ENCODE results near the gene KCNA2. TPM values are rescaled to one million over a fixed set of nuclear protein-coding genes. Genes with fewer than 3 reads are reported as not detected.

KCNA2 gene
- total and polyA plus RNA-seq, 2 of the 13 experiments (the other 11 are each of a cell fraction or from before 2014, with no cell fraction given), result not detected

DNA sequence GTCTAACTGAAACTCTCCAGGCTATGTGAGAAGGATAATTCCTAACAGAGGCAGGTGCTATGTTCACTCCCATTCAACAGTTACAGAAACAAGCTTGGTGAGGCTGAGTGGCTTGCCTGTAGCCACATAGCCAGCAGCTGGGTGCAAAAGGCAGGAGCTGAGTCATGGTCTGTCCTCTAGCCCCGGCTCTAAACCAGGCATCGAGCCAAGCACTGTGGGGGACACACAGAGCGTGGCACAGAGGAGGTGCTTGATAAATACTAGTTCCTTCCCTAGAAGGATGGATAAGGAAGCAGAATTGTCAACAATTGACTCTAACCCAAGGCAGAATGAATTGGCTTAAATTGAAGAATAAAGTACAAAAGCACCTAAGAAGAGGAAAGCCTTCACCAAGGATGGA lies 10.4 kb upstream of the KCNA2 start (continued):
- TF ChIP-seq FOXC1 (CRISPR knock-in tag; IDR thresholded peaks at IDR 0.05; ENCODE audit: borderline replicate concordance) (no peak), ZNF629 (CRISPR knock-in tag; conservative IDR thresholded peaks at IDR 0.05) (no peak), MATR3 (CRISPR knock-in tag; IDR thresholded peaks at IDR 0.05) (no peak), ZNF543 (CRISPR knock-in tag; IDR thresholded peaks at IDR 0.05) (no peak)
- TF ChIP-seq, protein P1, sequence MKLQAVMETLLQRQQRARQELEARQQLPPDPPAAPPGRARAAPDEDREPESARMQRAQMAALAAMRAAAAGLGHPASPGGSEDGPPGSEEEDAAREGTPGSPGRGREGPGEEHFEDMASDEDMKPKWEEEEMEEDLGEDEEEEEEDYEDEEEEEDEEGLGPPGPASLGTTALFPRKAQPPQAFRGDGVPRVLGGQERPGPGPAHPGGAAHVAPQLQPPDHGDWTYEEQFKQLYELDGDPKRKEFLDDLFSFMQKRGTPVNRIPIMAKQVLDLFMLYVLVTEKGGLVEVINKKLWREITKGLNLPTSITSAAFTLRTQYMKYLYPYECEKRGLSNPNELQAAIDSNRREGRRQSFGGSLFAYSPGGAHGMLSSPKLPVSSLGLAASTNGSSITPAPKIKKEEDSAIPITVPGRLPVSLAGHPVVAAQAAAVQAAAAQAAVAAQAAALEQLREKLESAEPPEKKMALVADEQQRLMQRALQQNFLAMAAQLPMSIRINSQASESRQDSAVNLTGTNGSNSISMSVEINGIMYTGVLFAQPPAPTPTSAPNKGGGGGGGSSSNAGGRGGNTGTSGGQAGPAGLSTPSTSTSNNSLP (IDR thresholded peaks at IDR 0.05; ENCODE audit: low read depth, low read length), result no peak

DNA sequence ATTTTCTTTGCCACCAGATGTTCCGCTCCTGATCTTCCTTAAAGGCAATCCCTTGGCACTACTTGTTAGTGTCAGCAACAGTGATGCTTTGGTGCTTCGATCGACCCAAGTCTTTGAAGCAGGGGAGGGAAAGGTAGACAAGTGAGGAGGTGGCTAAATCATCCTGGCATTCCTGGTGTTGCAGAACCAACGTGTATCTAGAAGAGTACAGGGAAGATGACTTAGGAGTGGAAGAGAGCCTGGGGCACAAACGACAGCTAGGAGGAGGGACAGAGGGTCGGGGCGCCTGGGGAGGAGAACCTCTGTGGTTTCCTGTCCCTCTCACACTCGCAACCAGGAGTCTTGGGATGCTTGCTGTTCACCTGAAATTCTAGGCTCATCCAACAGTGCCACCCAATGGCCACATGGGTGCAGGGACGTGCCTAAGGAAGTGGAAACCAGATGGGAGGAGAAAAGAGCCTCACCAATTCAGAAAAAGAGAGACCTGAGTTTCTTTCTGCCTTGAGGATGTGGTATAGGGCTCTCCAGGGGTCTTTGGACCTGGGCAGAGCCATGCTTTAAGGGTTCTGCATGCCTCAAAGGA lies 9.5 kb upstream of the KCNA2 start:
- no peaks in the 10 kb centered on the region for H3K9me3 ChIP-seq (ENCODE audit: low read length)
- H3K9ac ChIP-seq (ENCODE audit: insufficient read depth, low read depth, low read length), result no peak overlapping the region
- intact Hi-C loops (cut with micrococcal nuclease; ENCODE audit: unreplicated experiment), result loop anchor here (1.0 to 10.0 kb wide), 3 partner anchors 60 to 167 kb away; no protein-coding TSS in a partner anchor
- FAIRE-seq (peak; percentile 43), DNase-seq (ENCODE audit: low spot score) (peak; percentile 60), ATAC-seq (peak; percentile 75)
- CTCF ChIA-PET (ENCODE audit: low intra/inter-chr PET ratio, low total read pairs), result interaction anchor here (1.6 to 1.7 kb wide), 2 partner anchors 60 to 92 kb away, joined by 8 to 15 read pairs; no protein-coding TSS in a partner anchor
- TF ChIP-seq STAG1 (CRISPR knock-in tag; IDR thresholded peaks at IDR 0.05) (peak; percentile 80), RAD21 (CRISPR knock-in tag; IDR thresholded peaks at IDR 0.05) (peak; percentile 63), SMC3 (IDR thresholded peaks at IDR 0.05; ENCODE audit: low read length) (peak; percentile 65)
- TF ChIP-seq, protein P2, sequence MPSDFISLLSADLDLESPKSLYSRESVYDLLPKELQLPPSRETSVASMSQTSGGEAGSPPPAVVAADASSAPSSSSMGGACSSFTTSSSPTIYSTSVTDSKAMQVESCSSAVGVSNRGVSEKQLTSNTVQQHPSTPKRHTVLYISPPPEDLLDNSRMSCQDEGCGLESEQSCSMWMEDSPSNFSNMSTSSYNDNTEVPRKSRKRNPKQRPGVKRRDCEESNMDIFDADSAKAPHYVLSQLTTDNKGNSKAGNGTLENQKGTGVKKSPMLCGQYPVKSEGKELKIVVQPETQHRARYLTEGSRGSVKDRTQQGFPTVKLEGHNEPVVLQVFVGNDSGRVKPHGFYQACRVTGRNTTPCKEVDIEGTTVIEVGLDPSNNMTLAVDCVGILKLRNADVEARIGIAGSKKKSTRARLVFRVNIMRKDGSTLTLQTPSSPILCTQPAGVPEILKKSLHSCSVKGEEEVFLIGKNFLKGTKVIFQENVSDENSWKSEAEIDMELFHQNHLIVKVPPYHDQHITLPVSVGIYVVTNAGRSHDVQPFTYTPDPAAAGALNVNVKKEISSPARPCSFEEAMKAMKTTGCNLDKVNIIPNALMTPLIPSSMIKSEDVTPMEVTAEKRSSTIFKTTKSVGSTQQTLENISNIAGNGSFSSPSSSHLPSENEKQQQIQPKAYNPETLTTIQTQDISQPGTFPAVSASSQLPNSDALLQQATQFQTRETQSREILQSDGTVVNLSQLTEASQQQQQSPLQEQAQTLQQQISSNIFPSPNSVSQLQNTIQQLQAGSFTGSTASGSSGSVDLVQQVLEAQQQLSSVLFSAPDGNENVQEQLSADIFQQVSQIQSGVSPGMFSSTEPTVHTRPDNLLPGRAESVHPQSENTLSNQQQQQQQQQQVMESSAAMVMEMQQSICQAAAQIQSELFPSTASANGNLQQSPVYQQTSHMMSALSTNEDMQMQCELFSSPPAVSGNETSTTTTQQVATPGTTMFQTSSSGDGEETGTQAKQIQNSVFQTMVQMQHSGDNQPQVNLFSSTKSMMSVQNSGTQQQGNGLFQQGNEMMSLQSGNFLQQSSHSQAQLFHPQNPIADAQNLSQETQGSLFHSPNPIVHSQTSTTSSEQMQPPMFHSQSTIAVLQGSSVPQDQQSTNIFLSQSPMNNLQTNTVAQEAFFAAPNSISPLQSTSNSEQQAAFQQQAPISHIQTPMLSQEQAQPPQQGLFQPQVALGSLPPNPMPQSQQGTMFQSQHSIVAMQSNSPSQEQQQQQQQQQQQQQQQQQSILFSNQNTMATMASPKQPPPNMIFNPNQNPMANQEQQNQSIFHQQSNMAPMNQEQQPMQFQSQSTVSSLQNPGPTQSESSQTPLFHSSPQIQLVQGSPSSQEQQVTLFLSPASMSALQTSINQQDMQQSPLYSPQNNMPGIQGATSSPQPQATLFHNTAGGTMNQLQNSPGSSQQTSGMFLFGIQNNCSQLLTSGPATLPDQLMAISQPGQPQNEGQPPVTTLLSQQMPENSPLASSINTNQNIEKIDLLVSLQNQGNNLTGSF (CRISPR knock-in tag; IDR thresholded peaks at IDR 0.05), result no peak
- TF ChIP-seq, protein P3, sequence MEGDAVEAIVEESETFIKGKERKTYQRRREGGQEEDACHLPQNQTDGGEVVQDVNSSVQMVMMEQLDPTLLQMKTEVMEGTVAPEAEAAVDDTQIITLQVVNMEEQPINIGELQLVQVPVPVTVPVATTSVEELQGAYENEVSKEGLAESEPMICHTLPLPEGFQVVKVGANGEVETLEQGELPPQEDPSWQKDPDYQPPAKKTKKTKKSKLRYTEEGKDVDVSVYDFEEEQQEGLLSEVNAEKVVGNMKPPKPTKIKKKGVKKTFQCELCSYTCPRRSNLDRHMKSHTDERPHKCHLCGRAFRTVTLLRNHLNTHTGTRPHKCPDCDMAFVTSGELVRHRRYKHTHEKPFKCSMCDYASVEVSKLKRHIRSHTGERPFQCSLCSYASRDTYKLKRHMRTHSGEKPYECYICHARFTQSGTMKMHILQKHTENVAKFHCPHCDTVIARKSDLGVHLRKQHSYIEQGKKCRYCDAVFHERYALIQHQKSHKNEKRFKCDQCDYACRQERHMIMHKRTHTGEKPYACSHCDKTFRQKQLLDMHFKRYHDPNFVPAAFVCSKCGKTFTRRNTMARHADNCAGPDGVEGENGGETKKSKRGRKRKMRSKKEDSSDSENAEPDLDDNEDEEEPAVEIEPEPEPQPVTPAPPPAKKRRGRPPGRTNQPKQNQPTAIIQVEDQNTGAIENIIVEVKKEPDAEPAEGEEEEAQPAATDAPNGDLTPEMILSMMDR (CRISPR knock-in tag; IDR thresholded peaks at IDR 0.05), result peak; percentile 86
- peaks cover 0 to 12% of the 10 kb centered on the region in 2 experiments; a peak in 3 of 5 replicates for H3K27me3 ChIP-seq (ENCODE audit: control insufficient read depth in 1 of 2, insufficient read depth in 2 of 2, low read length in 2 of 2)
- BruUV-seq (replicated peaks), result no TSS peak
- H3K4me1 ChIP-seq (ENCODE audit: insufficient read depth, low read length), result no peaks in the 10 kb centered on the region
- H3K36me3 ChIP-seq (replicated peaks in 1 of 2; ENCODE audit: control insufficient read depth in 1 of 2, insufficient read depth in 2 of 2, low read length in 2 of 2), result no peaks in the 10 kb centered on the region
- no peak overlapping the region for H3K4me3 ChIP-seq (replicated peaks in 1 of 3; ENCODE audit: insufficient read depth in 1 of 3, low read depth in 2 of 3, low read length in 3 of 3)
- POLR2A ChIA-PET, result no interaction called here
- no peaks in the 10 kb centered on the region; the same call in 1 of the 2 replicates for H4K20me1 ChIP-seq (ENCODE audit: insufficient read depth, low read length)
- no peak overlapping the region for H2AFZ ChIP-seq (ENCODE audit: low read length)
- no peak overlapping the region for H3K27ac ChIP-seq (ENCODE audit: extremely low read length, insufficient read depth, low read length)
- WGBS (ENCODE audit: low lambda C conversion rate), result 5% methylated on average over 9 of the region's 9 CpGs
- H3K79me2 ChIP-seq (ENCODE audit: insufficient read depth, low read length), result no peaks in the 10 kb centered on the region
- H3K4me2 ChIP-seq (ENCODE audit: low read depth, low read length), result no peak overlapping the region
- in situ Hi-C loops (cut with HindIII; ENCODE audit: extremely low pct_ligation_motif_present, low pct_unique_long_range_greater_than_20kb), result no loop called here
